Natural killer cell treated with Interleukin-12 subunit alpha and Interleukin-12 subunit beta and Interleukin-15 and Interleukin-18, amount 100 ng/mL, for 72 hours (primary cell): ENCODE measurements around the gene NFASC. TPM values are rescaled to one million over a fixed set of nuclear protein-coding genes. Genes with fewer than 3 reads are reported as not detected.

Source experiments
- ATAC-seq, 2 donors: fragments of 150-1000 bp; cut with Tn5 transposase in 1 of 2; sonication (Bioruptor Pico), chemical (Tn5 transposase) in 1 of 2; 2 replicates each; pipeline ENCODE4 v1.10.0; 2021
- DNase-seq: peaks from one replicate; pipeline ENCODE4 v3.0.0; 2022; ENCODE audit warnings: low spot score
- H3K27ac Mint-ChIP-seq, 2 donors: 1 replicate in 1 of 2; 2 replicates in 1 of 2; pipeline ENCODE4 v1.8.0; 2022; ENCODE audit warnings: mixed read lengths in 2 of 2, mild to moderate bottlenecking in 1 of 2, moderate library complexity in 1 of 2
- H3K27me3 Mint-ChIP-seq, 2 donors: 1 replicate in 1 of 2; 2 replicates in 1 of 2; pipeline ENCODE4 v1.8.0; 2022; ENCODE audit warnings: mixed read lengths in 2 of 2
- H3K36me3 Mint-ChIP-seq: one replicate; pipeline ENCODE4 v1.8.0; 2022; ENCODE audit warnings: mixed read lengths
- H3K4me1 Mint-ChIP-seq, 2 donors: 1 replicate in 1 of 2; 2 replicates in 1 of 2; pipeline ENCODE4 v1.8.0; 2022; ENCODE audit warnings: low read depth in 2 of 2, mixed read lengths in 2 of 2, mild to moderate bottlenecking in 1 of 2
- H3K4me3 Mint-ChIP-seq: one replicate; pipeline ENCODE4 v1.8.0; 2022; ENCODE audit warnings: mixed read lengths
- H3K9me3 Mint-ChIP-seq: 2 replicates; pipeline ENCODE4 v1.8.0; 2022; ENCODE audit warnings: mixed read lengths
- total RNA-seq, 2 donors: library from RNA; stranded (reverse); gene quantifications; one replicate each; pipeline ENCODE4 v1.2.3, GENCODE V29; 2022

NFASC gene
- total RNA-seq, 2 donors from 2014 or later = 0.36 to 0.71 TPM

GRCh38 chr1:204915861-204916495, 45.3 kb downstream of the NFASC start:
- H3K4me3 Mint-ChIP-seq = no peak overlapping the region
- H3K27me3 Mint-ChIP-seq = peaks cover 9 to 10% of the 10 kb centered on the region in 2 donors
- no peak overlapping the region for H3K27ac Mint-ChIP-seq
- ATAC-seq (no peak), DNase-seq (no peak)
- no peaks in the 10 kb centered on the region for H3K4me1 Mint-ChIP-seq
- H3K36me3 Mint-ChIP-seq = no peaks in the 10 kb centered on the region
- H3K9me3 Mint-ChIP-seq = no peaks in the 10 kb centered on the region

GRCh38 chr1:204917802-204918201, 47.1 kb downstream of the NFASC start:
- H3K9me3 Mint-ChIP-seq = no peaks in the 10 kb centered on the region
- H3K36me3 Mint-ChIP-seq = no peaks in the 10 kb centered on the region
- peaks cover 0 to 9% of the 10 kb centered on the region in 2 donors for H3K27me3 Mint-ChIP-seq
- no peak overlapping the region for H3K4me3 Mint-ChIP-seq
- no peaks in the 10 kb centered on the region for H3K4me1 Mint-ChIP-seq
- no peak for DNase-seq
- ATAC-seq = no peak
- H3K27ac Mint-ChIP-seq = no peak overlapping the region

GRCh38 chr1:204920511-204920910, 49.8 kb downstream of the NFASC start:
- DNase-seq (no peak), ATAC-seq (no peak)
- no peaks in the 10 kb centered on the region for H3K4me1 Mint-ChIP-seq
- H3K9me3 Mint-ChIP-seq = no peaks in the 10 kb centered on the region
- no peak overlapping the region for H3K4me3 Mint-ChIP-seq
- peaks cover 0 to 9% of the 10 kb centered on the region in 2 donors for H3K27me3 Mint-ChIP-seq
- H3K27ac Mint-ChIP-seq = no peak overlapping the region
- H3K36me3 Mint-ChIP-seq = no peaks in the 10 kb centered on the region

DNA sequence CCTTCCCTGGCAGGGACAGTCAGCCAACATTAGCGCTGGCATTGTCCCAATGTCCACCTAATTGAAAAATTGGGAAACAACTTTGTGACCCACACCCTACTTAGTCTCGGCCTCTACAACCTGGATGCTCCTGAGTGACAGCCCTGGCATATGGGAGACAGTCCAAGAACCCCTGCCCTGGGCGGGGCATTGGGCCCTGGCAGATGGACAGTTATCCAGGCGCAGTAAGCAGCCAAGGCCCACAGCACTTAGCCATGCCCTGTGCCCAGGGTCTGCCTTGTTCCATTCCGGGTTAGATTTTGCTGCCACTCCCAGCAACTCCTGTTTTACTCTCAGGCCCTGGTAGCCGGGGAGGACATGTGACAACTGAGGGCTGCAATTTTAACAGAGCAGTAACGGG, 50.3 kb downstream of the NFASC start:
- DNase-seq (no peak), ATAC-seq (no peak)
- H3K4me3 Mint-ChIP-seq = no peak overlapping the region
- H3K27me3 Mint-ChIP-seq = peaks cover 0 to 9% of the 10 kb centered on the region in 2 donors
- H3K9me3 Mint-ChIP-seq = no peaks in the 10 kb centered on the region
- H3K36me3 Mint-ChIP-seq = no peaks in the 10 kb centered on the region
- no peaks in the 10 kb centered on the region for H3K4me1 Mint-ChIP-seq
- no peak overlapping the region for H3K27ac Mint-ChIP-seq

GRCh38 chr1:204921855-204922516, 51.3 kb downstream of the NFASC start:
- Mint-ChIP-seq H3K36me3 (no peaks in the 10 kb centered on the region), H3K9me3 (no peaks in the 10 kb centered on the region), H3K27ac (no peak overlapping the region), H3K27me3 (peaks cover 0 to 9% of the 10 kb centered on the region in 2 donors), H3K4me1 (no peaks in the 10 kb centered on the region), H3K4me3 (no peak overlapping the region)
- ATAC-seq (no peak), DNase-seq (no peak)

DNA sequence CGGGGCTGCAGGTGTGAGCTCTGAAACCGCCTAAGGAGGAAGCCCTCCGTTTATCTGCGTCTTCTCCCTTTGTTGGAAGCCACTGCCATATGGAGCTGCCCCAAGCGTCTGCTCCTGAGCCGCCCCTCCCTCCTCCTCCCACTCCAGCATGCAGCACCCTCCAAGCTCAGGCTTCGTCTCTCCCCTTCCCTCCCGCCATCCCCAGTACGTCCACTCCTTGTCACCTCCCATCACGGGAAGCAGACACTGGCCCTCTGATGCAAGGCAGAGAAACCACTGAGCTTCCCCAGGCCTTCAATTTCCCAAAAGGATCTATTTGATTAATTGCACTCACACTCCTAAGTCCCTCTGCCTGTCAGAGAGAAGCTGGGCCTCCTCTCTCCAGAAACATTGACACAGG, 52.5 kb downstream of the NFASC start:
- DNase-seq (no peak), ATAC-seq (no peak)
- no peak overlapping the region for H3K27ac Mint-ChIP-seq
- H3K36me3 Mint-ChIP-seq = no peaks in the 10 kb centered on the region
- no peak overlapping the region for H3K4me3 Mint-ChIP-seq
- H3K27me3 Mint-ChIP-seq = peaks cover 0 to 9% of the 10 kb centered on the region in 2 donors
- no peaks in the 10 kb centered on the region for H3K4me1 Mint-ChIP-seq
- no peaks in the 10 kb centered on the region for H3K9me3 Mint-ChIP-seq

DNA sequence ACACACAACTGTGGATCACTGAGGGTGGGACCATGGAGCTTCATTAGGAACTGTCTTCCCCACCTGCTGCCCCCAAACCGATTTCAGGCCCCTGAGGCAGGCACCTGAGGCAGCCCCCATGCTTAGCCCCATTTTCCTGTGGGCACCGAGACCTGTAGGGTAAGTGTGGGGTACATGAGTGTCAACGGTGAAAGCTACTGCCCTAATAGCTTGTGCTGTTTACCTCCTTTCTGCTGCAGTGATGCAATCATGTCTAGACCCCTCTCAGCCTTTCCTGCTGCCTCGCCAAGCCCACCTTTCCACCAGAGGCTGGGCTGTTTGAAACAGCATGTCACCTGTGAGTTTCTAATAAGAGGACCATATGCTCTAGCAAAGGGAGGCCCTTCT, 53.0 kb downstream of the NFASC start:
- H3K4me3 Mint-ChIP-seq = no peak overlapping the region

GRCh38 chr1:204924013-204924759, 53.5 kb downstream of the NFASC start:
- ATAC-seq (no peak), DNase-seq (no peak)
- no peaks in the 10 kb centered on the region for H3K4me1 Mint-ChIP-seq
- peaks cover 0 to 10% of the 10 kb centered on the region in 2 donors for H3K27me3 Mint-ChIP-seq
- no peaks in the 10 kb centered on the region for H3K36me3 Mint-ChIP-seq
- H3K4me3 Mint-ChIP-seq = no peak overlapping the region
- H3K9me3 Mint-ChIP-seq = no peaks in the 10 kb centered on the region
- no peak overlapping the region for H3K27ac Mint-ChIP-seq

More for the DNA sequence above, 53.0 kb downstream of the NFASC start:
- H3K27ac Mint-ChIP-seq = no peak overlapping the region
- peaks cover 0 to 9% of the 10 kb centered on the region in 2 donors for H3K27me3 Mint-ChIP-seq
- H3K36me3 Mint-ChIP-seq = no peaks in the 10 kb centered on the region
- H3K4me1 Mint-ChIP-seq = no peaks in the 10 kb centered on the region
- DNase-seq = no peak
- no peaks in the 10 kb centered on the region for H3K9me3 Mint-ChIP-seq
- ATAC-seq = no peak

- Mint-ChIP-seq H3K9me3 (no peaks in the 10 kb centered on the region), H3K4me1 (no peaks in the 10 kb centered on the region), H3K36me3 (no peaks in the 10 kb centered on the region), H3K27ac (no peak overlapping the region), H3K27me3 (peaks cover 0 to 8% of the 10 kb centered on the region in 2 donors), H3K4me3 (no peak overlapping the region)
- ATAC-seq = no peak
- no peak for DNase-seq
Observed at GRCh38 chr1:204925701-204926100, 55.0 kb downstream of the NFASC start.

GRCh38 chr1:204927673-204928641, 57.3 kb downstream of the NFASC start:
- ATAC-seq (no peak), DNase-seq (no peak)
- Mint-ChIP-seq H3K9me3 (no peaks in the 10 kb centered on the region), H3K27me3 (peaks cover 0 to 6% of the 10 kb centered on the region in 2 donors), H3K36me3 (no peaks in the 10 kb centered on the region), H3K4me3 (no peak overlapping the region), H3K27ac (no peak overlapping the region), H3K4me1 (no peaks in the 10 kb centered on the region)

GRCh38 chr1:204928671-204929486, 58.2 kb downstream of the NFASC start:
- no peaks in the 10 kb centered on the region for H3K4me1 Mint-ChIP-seq
- ATAC-seq = no peak
- H3K4me3 Mint-ChIP-seq = no peak overlapping the region
- DNase-seq = no peak
- peaks cover 0 to 6% of the 10 kb centered on the region in 2 donors for H3K27me3 Mint-ChIP-seq
- H3K9me3 Mint-ChIP-seq = no peaks in the 10 kb centered on the region
- H3K36me3 Mint-ChIP-seq = no peaks in the 10 kb centered on the region
- no peak overlapping the region for H3K27ac Mint-ChIP-seq

- no peak for DNase-seq
- no peak for ATAC-seq
- H3K4me1 Mint-ChIP-seq = no peaks in the 10 kb centered on the region
- no peak overlapping the region for H3K27ac Mint-ChIP-seq
- no peak overlapping the region for H3K4me3 Mint-ChIP-seq
- peaks cover 0 to 4% of the 10 kb centered on the region in 2 donors for H3K27me3 Mint-ChIP-seq
- H3K36me3 Mint-ChIP-seq = no peaks in the 10 kb centered on the region
- H3K9me3 Mint-ChIP-seq = no peaks in the 10 kb centered on the region
Observed at GRCh38 chr1:204929487-204930154, 59.0 kb downstream of the NFASC start.
